Measurements from ENCODE around the gene TMEFF2.

Gene TMEFF2

DNA sequence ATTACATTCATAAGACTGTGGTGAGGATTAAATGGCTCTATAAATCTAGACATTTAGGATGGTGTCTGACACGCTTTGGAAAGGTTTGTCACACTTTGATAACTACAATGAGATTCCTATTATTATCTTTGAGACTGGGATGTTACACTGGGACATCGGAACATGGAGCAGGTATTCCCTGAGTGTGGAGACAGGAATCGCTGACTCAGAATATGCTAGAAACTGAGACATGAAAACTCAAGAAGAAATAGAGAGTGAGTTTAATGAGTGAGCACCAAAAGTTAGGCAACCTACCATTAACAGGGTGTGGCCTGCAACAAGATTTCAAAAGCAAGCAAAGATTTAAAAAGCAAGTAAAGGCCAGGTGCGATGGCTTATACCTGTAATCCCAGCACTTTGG is 145.4 kb downstream of the TMEFF2 start:
- TF ChIP-seq, protein P1, sequence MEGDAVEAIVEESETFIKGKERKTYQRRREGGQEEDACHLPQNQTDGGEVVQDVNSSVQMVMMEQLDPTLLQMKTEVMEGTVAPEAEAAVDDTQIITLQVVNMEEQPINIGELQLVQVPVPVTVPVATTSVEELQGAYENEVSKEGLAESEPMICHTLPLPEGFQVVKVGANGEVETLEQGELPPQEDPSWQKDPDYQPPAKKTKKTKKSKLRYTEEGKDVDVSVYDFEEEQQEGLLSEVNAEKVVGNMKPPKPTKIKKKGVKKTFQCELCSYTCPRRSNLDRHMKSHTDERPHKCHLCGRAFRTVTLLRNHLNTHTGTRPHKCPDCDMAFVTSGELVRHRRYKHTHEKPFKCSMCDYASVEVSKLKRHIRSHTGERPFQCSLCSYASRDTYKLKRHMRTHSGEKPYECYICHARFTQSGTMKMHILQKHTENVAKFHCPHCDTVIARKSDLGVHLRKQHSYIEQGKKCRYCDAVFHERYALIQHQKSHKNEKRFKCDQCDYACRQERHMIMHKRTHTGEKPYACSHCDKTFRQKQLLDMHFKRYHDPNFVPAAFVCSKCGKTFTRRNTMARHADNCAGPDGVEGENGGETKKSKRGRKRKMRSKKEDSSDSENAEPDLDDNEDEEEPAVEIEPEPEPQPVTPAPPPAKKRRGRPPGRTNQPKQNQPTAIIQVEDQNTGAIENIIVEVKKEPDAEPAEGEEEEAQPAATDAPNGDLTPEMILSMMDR (IDR thresholded peaks at IDR 0.05), result no peak
- no peaks in the 10 kb centered on the region for H3K9me3 ChIP-seq
- H3K27me3 ChIP-seq, result no peaks in the 10 kb centered on the region
- no peaks in the 10 kb centered on the region for H3K4me1 ChIP-seq
- no peak for DNase-seq
- no peak overlapping the region for H3K27ac ChIP-seq
- intact Hi-C loops (cut with DNase I; ENCODE audit: low total_unique reads), result no loop called here
- H3K36me3 ChIP-seq, result no peaks in the 10 kb centered on the region
- no peak overlapping the region for H3K4me3 ChIP-seq

DNA sequence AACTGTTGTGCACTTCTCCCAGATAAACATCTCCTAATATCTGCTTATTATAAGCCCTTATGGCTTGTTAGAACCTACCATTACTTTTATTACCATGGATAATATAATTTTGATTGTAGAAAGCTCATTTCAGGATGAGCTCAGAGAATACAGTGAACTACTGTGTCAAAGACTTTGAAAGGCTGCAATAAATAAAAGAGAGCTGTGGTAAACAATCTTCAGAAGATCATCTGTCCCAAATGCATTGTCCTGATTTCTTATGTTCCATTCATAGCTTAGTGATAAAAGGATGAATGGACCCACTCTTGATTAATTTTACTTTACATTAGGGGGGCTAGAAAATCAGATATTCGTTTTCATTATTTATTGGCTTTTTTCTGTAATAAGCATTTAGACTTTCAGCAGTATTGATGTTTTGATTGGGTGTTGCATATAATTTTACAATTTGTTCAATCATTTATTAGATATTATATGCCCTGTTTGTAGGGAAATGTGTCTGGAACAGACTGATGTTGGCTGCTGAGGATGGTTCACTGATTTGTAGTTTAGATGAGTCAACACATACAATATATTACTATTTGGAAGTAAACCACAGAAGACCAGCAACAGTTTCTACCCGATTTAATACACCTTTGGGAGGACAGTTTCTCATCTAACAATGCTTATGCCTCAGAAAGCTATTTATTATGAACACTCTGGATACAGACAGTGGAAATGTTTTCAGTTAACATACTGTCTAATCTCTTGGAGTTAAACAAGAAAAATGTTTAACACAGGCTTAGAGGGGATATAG is 147.2 kb downstream of the TMEFF2 start:
- no peaks in the 10 kb centered on the region for H3K9me3 ChIP-seq
- TF ChIP-seq, protein P1 (IDR thresholded peaks at IDR 0.05), result no peak
- H3K4me1 ChIP-seq, result no peaks in the 10 kb centered on the region
- no peak overlapping the region for H3K27ac ChIP-seq
- no peaks in the 10 kb centered on the region for H3K27me3 ChIP-seq
- intact Hi-C loops (cut with DNase I; ENCODE audit: low total_unique reads), result no loop called here
- H3K4me3 ChIP-seq, result no peak overlapping the region
- H3K36me3 ChIP-seq, result no peaks in the 10 kb centered on the region
- DNase-seq, result no peak

DNA sequence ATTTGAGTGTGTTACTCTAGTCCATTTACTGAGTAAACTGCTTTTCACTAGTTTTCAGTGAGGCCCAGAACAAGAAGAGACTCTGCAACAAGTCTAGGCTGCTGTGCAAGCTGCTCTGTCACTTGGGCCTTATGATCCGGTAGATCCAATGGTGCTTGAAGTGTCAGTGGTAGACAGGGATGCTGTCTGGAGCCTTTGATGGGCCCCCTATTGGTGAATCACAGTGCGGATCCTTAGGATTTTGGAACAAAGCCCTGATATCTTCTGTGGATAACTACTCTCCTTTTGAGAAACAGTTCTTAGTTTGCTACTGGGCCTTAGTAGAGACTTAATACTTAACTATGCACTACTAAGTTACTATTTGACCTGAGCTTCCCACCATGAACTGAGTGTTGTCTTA is 150.2 kb downstream of the TMEFF2 start:
- H3K9me3 ChIP-seq, result no peaks in the 10 kb centered on the region
- H3K27ac ChIP-seq, result no peak overlapping the region
- H3K36me3 ChIP-seq, result no peaks in the 10 kb centered on the region
- no peaks in the 10 kb centered on the region for H3K4me1 ChIP-seq
- no peaks in the 10 kb centered on the region for H3K27me3 ChIP-seq
- DNase-seq, result no peak
- intact Hi-C loops (cut with DNase I; ENCODE audit: low total_unique reads), result no loop called here
- H3K4me3 ChIP-seq, result no peak overlapping the region
- TF ChIP-seq, protein P1 (IDR thresholded peaks at IDR 0.05), result no peak

DNA sequence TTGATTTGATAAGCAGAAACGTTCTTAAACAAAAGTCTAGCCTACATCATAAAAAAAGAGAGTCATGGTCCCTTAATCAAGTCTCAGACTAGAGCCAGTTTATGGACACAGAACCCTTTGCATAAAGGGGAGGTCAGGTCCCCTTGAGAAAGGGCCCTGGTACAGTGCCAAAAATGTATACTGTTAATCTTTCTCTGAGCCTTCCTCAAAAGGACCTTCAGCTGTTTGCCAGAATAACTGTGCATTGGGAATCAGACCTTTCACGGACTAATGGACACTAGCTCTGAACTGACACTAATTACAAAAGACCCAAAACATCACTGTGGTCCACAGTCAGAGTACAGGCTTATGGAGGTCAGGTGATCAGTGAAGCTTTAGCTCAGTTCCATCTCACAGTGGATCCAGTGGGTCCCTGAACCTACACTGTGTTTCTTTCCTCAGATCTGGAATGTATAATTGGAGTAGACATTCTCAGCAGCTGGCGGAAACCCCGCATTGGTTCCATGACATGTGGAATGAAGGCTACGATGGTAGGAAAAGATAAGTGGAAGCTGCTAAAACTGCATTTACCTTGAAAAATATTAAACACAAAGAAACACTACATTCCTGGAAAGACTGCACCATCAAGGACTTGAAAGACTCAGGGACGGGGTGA is 151.4 kb downstream of the TMEFF2 start:
- Histone ChIP-seq H3K27me3 (no peaks in the 10 kb centered on the region), H3K9me3 (no peaks in the 10 kb centered on the region), H3K36me3 (no peaks in the 10 kb centered on the region), H3K27ac (no peak overlapping the region), H3K4me3 (no peak overlapping the region), H3K4me1 (no peaks in the 10 kb centered on the region)
- no peak for DNase-seq
- TF ChIP-seq, protein P1 (IDR thresholded peaks at IDR 0.05), result no peak
- intact Hi-C loops (cut with DNase I; ENCODE audit: low total_unique reads), result no loop called here

DNA sequence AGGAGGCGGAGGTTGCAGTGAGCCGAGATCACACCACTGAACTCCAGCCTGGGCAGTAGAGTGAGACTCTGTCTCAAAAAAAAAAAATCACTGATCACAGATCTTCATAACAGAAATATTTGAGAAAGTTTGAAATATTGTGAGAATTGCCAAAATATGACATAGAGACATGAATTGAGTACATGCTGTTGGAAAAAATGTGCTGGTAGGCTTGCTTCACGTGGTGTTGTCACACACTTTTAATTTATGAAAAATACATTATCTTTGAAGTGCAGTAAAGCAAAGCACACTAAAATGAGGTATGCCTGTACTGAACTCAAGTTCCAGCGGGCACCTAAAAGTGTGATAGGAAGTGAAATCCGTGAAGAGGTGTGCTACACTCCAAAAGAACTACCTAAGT is 152.6 kb downstream of the TMEFF2 start:
- H3K36me3 ChIP-seq, result no peaks in the 10 kb centered on the region
- intact Hi-C loops (cut with DNase I; ENCODE audit: low total_unique reads), result no loop called here
- no peak overlapping the region for H3K4me3 ChIP-seq
- H3K27me3 ChIP-seq, result no peaks in the 10 kb centered on the region
- no peak overlapping the region for H3K27ac ChIP-seq
- no peaks in the 10 kb centered on the region for H3K4me1 ChIP-seq
- no peak for DNase-seq
- TF ChIP-seq, protein P1 (IDR thresholded peaks at IDR 0.05), result no peak
- no peaks in the 10 kb centered on the region for H3K9me3 ChIP-seq

All from tibial artery (tissue), 4 donors.